HG03139 (cell line): ENCODE data around the gene NAPEPLD.
"Not testable (repeated sequence)": the region's sequence is repeated elsewhere in the genome, so short reads cannot be mapped to it uniquely, and the experiment has no call there.

Source experiments
- ATAC-seq: cut with Tn5 transposase; IDR thresholded peaks from one replicate; pipeline ENCODE4 v1.9.1; 2021; ENCODE audit not compliant: unreplicated experiment

NAPEPLD gene

DNA sequence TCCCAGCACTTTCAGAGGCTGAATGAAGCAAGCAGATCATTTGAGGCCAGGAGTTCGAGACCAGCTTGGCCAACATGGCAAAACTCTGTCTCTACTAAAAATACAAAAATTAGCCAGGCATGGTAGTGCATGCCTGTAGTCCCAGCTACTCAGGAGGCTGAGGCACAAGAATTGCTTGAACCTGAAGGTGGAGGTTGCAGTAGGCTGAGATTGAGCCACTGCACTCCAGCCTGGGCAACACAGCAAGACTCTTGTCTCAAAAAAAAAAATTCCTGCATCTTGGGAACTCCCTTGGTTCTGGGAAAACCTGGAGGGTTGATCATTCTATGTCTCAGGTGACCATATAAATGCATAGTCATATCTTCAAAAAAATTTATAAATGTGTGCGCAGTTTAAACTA is 4.1 kb downstream of the NAPEPLD start:
- ATAC-seq, result not testable (repeated sequence)

GRCh38 chr7:103143868-103144267 is 5.0 kb downstream of the NAPEPLD start:
- no peak for ATAC-seq

- no peak for ATAC-seq
Observed at GRCh38 chr7:103142494-103142893, 6.4 kb downstream of the NAPEPLD start.

DNA sequence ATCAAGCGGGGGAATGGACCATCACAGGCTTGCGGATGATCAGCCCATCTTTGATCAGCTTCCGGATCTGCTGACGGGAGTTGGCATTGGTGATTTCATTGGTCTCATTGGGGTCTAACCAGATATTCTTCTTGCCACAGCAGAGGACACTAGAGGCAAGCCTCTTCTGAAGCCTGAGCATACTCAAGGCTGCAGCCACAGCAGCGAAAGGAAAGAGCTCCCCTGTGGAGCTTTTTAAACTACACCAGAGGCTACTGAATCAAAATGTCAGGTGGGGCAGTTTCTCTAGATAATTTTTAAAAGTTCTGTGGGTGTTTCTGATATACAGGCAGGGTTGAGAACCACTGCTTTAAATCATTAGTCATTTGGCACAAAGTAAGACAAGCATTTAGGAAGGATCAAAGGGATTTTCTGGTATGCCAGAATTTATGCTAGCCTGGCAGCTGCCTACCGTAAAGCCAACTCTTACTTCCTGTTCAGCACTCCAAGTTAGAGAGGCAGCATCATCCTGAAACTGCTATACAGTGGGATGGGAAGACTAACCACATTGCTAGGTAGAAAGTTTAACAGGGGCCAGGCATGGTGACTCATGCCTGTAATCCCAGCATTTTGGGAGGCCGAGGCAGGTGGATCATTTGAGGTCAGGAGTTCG is 7.0 kb downstream of the NAPEPLD start:
- ATAC-seq, result no peak

DNA sequence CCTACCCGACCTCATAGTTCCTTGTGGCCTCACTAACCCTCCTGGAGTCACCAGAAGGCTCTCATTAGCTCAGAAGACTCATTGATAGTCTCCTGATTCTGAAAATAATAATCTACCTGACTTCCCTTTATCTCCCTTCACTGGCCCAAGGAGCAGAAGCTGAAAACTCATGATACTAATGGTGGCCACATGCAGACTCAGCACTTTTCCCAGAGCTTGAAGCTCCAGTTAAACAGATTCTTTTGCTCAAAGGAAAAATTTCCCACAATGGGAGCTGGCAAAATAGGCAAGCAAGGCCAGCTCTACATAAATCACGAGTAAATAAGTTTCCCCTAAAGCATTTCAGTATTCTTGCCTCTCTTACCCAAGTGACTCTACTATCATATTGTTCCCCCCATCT is 8.2 kb downstream of the NAPEPLD start:
- ATAC-seq, result no peak

GRCh38 chr7:103140061-103140460 is 8.8 kb downstream of the NAPEPLD start:
- no peak for ATAC-seq

DNA sequence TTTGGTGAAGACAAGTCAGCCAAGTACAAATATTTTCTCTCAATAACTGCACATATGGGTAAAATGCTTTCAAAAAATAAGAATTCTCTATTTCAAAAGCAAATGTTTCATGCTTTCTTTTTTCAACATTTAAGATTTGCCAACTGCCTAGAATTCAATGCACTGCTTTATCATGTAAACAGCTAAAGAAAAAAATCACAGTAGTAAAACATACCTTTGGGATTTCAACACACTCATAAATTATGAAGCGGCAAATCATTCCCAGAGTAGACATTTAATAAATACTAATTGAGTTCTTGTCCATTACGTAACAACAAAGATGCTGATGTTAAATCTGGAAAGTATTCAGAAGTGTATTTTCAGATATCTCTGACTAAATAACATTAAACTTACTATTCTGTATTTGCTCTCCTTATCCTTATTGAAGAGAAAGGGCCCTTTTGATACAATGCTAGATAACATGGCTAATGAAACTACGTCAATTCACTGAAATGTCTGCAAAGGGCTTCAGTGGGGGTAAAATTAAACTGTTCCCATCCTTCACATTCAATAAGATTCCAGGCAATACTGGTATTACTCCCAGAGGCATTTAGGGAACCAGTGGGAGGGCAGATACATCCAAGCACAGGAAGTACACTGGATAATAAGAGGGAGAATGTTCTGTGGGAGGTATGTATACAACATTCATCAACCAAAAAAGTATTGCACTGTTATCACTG is 13.9 kb downstream of the NAPEPLD start:
- ATAC-seq, result no peak

GRCh38 chr7:103132995-103133688 is 15.8 kb downstream of the NAPEPLD start:
- no peak for ATAC-seq

GRCh38 chr7:103130901-103131624 is 17.8 kb downstream of the NAPEPLD start:
- ATAC-seq, result no peak

GRCh38 chr7:103129702-103130549 is 19.0 kb downstream of the NAPEPLD start:
- no peak for ATAC-seq

DNA sequence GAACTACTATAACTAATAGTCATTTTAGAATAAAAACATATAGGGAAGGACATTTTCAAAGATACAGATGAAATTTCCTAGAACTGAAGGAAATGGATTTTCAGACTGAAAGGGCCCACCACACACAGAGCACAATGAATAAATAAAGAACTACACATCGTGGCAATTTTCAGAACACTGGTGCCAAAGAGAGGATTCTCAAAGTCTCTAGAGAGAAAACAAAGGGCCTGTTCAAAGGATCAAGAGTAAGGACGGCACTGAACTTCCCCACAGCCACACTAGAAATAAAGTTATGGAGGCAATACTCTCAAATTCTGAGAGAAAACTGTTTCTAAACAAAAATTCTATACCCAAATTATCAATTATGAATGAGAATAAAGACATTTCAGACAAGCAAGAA is 21.9 kb downstream of the NAPEPLD start:
- no peak for ATAC-seq

DNA sequence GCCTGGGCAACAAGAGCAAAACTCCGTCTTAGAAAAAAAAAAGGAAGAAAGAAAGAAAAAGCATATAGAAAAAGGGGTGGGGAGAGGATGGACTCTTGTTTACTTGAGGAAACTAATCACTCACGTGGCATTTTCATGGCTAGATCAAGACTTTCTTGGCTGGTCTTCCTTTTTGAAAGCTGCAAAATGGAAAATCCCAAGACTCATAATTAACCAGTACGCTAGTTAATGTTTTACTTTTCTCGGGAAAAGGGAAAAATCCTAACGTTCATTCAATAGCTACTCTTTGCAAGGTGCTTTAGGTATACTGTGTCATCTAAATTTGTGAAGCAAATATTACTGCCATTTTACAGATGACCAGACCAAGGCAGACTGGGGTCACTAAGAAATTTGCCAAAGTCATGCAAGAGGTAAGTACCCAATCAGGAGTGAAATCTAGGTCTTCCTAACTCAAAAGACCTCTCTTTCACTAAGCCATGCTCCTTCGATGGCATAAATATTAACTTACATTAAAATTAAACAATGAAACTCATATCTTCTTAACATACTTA is 24.4 kb downstream of the NAPEPLD start:
- ATAC-seq, result no peak

DNA sequence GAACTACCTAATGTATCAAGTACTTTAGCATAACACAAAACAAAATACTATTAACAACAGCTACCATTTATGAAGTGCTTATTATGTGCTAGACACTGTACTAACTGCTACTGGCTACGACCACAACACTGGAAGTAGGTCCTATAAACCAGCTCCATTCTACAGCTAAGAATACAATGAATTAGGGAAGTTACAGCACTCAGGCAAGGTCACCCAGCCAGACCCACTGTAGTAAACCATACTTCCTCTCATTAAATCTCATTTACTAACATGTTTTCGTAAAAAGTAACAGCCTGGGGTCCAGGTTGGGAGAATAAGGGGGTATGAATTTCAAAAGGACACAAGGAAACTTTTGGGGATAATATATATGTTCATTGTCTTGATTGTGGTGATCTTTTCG is 25.4 kb downstream of the NAPEPLD start:
- ATAC-seq, result no peak

DNA sequence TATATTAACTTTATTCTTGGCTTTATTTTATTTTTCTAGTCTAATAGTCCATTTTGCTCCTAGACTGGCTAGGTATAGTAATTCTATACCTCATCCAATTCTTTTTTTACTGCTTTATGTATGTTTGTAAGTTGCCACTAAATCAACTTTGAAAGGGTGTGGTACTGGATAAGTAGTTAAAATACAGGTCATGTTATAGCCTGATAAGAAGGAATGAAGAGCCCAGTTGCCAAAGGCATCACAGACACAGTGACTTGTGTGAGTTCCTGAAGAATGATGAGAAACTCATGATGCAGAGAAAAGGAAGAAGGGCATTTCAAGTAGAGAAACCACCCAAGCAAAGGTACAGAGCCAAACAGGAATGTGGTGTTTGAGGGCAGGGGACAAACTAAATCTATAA is 27.3 kb downstream of the NAPEPLD start:
- no peak for ATAC-seq

DNA sequence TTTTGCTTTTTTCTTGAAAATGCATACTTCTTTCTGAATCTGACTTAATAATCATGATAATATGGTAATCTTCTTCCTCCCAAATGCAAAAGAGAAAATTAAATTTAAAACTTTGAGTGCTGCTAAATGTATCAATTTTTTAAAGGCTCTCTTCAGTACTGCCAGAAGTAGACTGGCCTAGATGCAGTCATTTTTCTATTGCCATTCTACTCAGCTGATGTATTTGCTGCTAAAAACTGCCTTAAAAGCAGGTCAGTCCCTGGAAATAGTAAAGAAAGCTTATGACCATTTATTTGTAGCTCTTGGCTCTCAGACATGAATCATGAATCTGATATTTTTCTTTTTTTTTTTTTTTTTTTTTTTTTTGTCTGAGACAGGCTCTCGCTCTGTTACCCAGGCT is 28.5 kb downstream of the NAPEPLD start:
- no peak for ATAC-seq

- ATAC-seq, result no peak
Observed at GRCh38 chr7:103119791-103120291, 29.1 kb downstream of the NAPEPLD start.

GRCh38 chr7:103117465-103117864 is 31.4 kb downstream of the NAPEPLD start:
- ATAC-seq, result no peak

- no peak for ATAC-seq
Observed at GRCh38 chr7:103116991-103117390, 31.9 kb downstream of the NAPEPLD start.

DNA sequence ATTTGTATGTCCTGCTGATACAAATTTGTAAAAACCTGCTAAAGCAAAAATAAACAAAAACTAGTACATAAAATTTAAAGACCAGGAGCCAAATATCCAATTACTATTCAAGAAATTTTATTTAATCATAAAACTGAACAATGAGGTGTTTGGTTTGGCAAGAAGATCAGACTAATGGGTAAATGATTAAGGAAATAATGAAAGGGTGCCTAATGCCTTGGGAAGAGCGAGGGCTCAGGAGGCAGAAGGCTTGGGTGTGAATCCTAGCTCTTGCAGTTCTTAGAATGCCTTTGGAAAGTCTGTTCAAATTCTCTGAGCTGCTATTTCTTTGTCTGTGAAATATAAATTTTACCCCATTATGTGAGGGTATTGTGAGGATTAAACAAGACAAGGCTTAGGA is 32.4 kb downstream of the NAPEPLD start:
- no peak for ATAC-seq

DNA sequence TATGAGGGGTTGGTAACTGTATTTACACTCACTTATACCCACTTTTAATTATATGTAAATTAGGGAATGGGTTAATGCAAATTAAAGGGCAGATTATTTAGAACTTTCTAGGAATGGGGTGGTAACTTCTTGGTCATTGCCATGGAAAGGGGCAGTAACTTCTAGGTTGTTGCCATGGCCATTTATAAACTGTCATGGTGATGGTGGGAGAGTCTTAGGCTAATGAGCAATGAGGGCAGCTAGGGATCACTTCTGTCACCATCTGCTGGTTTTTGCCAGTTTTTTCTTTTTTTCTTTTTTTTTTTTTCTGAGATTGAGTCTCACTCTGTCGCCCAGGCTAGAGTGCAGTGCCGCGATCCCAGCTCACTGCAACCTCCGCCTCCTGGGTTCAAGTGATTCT is 33.1 kb downstream of the NAPEPLD start:
- no peak for ATAC-seq
